H9 (cell line): ENCODE data around the gene EEF1AKMT3. TPM values are rescaled to one million over a fixed set of nuclear protein-coding genes. Genes with fewer than 3 reads are reported as not detected.

ENCODE experiments used
- DNase-seq: peaks from one replicate; pipeline ENCODE4 v3.0.0-alpha.2; 2017
- H2AFZ ChIP-seq: one replicate; pipeline ENCODE4 v1.6.1; 2013; ENCODE audit warnings: mild to moderate bottlenecking, low read length, control low read depth, moderate library complexity
- H2AK5ac ChIP-seq: 2 replicates; pipeline ENCODE4 v1.6.1; 2013; ENCODE audit warnings: low read length, control low read depth, mixed read lengths; ENCODE audit not compliant: insufficient read length
- H2BK120ac ChIP-seq: one replicate; pipeline ENCODE4 v1.6.1; 2013; ENCODE audit warnings: low read depth, mild to moderate bottlenecking, low read length, control low read depth, inconsistent platforms; ENCODE audit not compliant: poor library complexity, severe bottlenecking
- H2BK12ac ChIP-seq: 2 replicates; pipeline ENCODE4 v1.6.1; 2013; ENCODE audit warnings: low read length, control low read depth, mixed read lengths, low read depth; ENCODE audit not compliant: insufficient read length
- H2BK15ac ChIP-seq: 2 replicates; pipeline ENCODE4 v1.6.1; 2013; ENCODE audit warnings: low read depth, low read length, control low read depth
- H2BK20ac ChIP-seq: one replicate; pipeline ENCODE4 v1.6.1; 2013; ENCODE audit warnings: low read depth, mild to moderate bottlenecking, low read length, control low read depth, inconsistent platforms; ENCODE audit not compliant: poor library complexity, severe bottlenecking
- H2BK5ac ChIP-seq: 2 replicates; pipeline ENCODE4 v1.6.1; 2013; ENCODE audit warnings: low read length, control low read depth, mixed read lengths; ENCODE audit not compliant: insufficient read length
- H3K14ac ChIP-seq: 2 replicates; pipeline ENCODE4 v1.6.1; 2013; ENCODE audit warnings: low read length, control low read depth; ENCODE audit not compliant: insufficient read depth
- H3K18ac ChIP-seq: 2 replicates; pipeline ENCODE4 v1.6.1; 2013; ENCODE audit warnings: low read depth, mild to moderate bottlenecking, mixed read lengths, low read length, control low read depth; ENCODE audit not compliant: insufficient read length
- H3K23ac ChIP-seq: 2 replicates; pipeline ENCODE4 v1.6.1; 2013; ENCODE audit warnings: low read length, control low read depth, mixed read lengths, low read depth; ENCODE audit not compliant: insufficient read length
- H3K23me2 ChIP-seq: 2 replicates; pipeline ENCODE4 v1.6.1; 2013; ENCODE audit warnings: low read depth, mild to moderate bottlenecking, mixed read lengths, low read length, control low read depth; ENCODE audit not compliant: insufficient read length, poor library complexity, severe bottlenecking
- H3K27ac ChIP-seq: 2 replicates; pipeline ENCODE4 v1.5.1; 2013; ENCODE audit warnings: low read length, control low read depth, mixed read lengths, low read depth; ENCODE audit not compliant: insufficient read length
- H3K27me3 ChIP-seq: 2 replicates; pipeline ENCODE4 v1.6.1; 2013; ENCODE audit warnings: low read length, control low read depth, inconsistent platforms; ENCODE audit not compliant: insufficient read depth
- H3K4ac ChIP-seq: 2 replicates; pipeline ENCODE4 v1.6.1; 2013; ENCODE audit warnings: low read depth, mild to moderate bottlenecking, control low read depth, inconsistent platforms, low read length, moderate library complexity
- H3K4me1 ChIP-seq: 2 replicates; pipeline ENCODE4 v1.6.1; 2013; ENCODE audit warnings: low read length, control low read depth, inconsistent platforms; ENCODE audit not compliant: insufficient read depth
- H3K4me2 ChIP-seq: 2 replicates; pipeline ENCODE4 v1.6.1; 2013; ENCODE audit warnings: low read length, control low read depth, mixed read lengths; ENCODE audit not compliant: insufficient read length, insufficient read depth
- H3K56ac ChIP-seq: 2 replicates; pipeline ENCODE4 v1.6.1; 2013; ENCODE audit warnings: low read depth, mild to moderate bottlenecking, mixed read lengths, low read length, control low read depth; ENCODE audit not compliant: insufficient read length
- H3K79me1 ChIP-seq: 2 replicates; pipeline ENCODE4 v1.6.1; 2013; ENCODE audit warnings: low read depth, mild to moderate bottlenecking, moderate library complexity, low read length, control low read depth, inconsistent platforms; ENCODE audit not compliant: insufficient read depth, poor library complexity, severe bottlenecking
- H3K79me2 ChIP-seq: 2 replicates; pipeline ENCODE4 v1.6.1; 2013; ENCODE audit warnings: low read length, control low read depth, inconsistent platforms; ENCODE audit not compliant: insufficient read depth
- H3K9ac ChIP-seq: 2 replicates; pipeline ENCODE4 v1.6.1; 2013; ENCODE audit warnings: low read length, control low read depth, mixed read lengths; ENCODE audit not compliant: insufficient read length; ENCODE audit errors: extremely low read depth
- H3K9me3 ChIP-seq: one replicate; pipeline ENCODE4 v1.6.1; 2013; ENCODE audit warnings: low read depth, low read length, inconsistent platforms; ENCODE audit not compliant: control insufficient read depth
- H3T11ph ChIP-seq: one replicate; pipeline ENCODE4 v1.6.1; 2013; ENCODE audit warnings: mild to moderate bottlenecking, low read length, control low read depth, inconsistent platforms
- H4K20me1 ChIP-seq: one replicate; pipeline ENCODE4 v1.6.1; 2013; ENCODE audit not compliant: control insufficient read depth, insufficient read length, insufficient read depth
- H4K5ac ChIP-seq: 2 replicates; pipeline ENCODE4 v1.6.1; 2013; ENCODE audit warnings: low read depth, mild to moderate bottlenecking, mixed read lengths, low read length, control low read depth; ENCODE audit not compliant: insufficient read length
- H4K8ac ChIP-seq: replicated peaks from 2 replicates; pipeline ENCODE4 v1.6.1; 2013; ENCODE audit warnings: low read length, control low read depth, mixed read lengths, low read depth; ENCODE audit not compliant: insufficient read length
- H4K91ac ChIP-seq: 2 replicates; pipeline ENCODE4 v1.6.1; 2013; ENCODE audit warnings: low read depth, mild to moderate bottlenecking, moderate library complexity, mixed read lengths, low read length, control low read depth; ENCODE audit not compliant: insufficient read length
- H3K27ac Mint-ChIP-seq, 3 experiments: 2 replicates in 2 of 3; 3 replicates in 1 of 3; pipeline ENCODE4 v1.8.0; 2020 to 2021; ENCODE audit warnings: mixed read lengths in 3 of 3, mild to moderate bottlenecking in 1 of 3, moderate library complexity in 1 of 3
- H3K27me3 Mint-ChIP-seq: 2 replicates; pipeline ENCODE4 v1.8.0; 2021; ENCODE audit warnings: low read depth, mild to moderate bottlenecking, moderate library complexity, mixed read lengths
- H3K36me3 Mint-ChIP-seq, 3 experiments: 2 replicates in 2 of 3; 3 replicates in 1 of 3; pipeline ENCODE4 v1.8.0; 2020 to 2021; ENCODE audit warnings: low read depth in 3 of 3, mixed read lengths in 3 of 3; ENCODE audit not compliant: insufficient read depth in 1 of 3
- H3K4me1 Mint-ChIP-seq, 2 experiments: 2 replicates each; pipeline ENCODE4 v1.8.0; 2020; ENCODE audit warnings: mixed read lengths in 2 of 2
- H3K4me3 Mint-ChIP-seq, 2 experiments: 2 replicates in 1 of 2; 3 replicates in 1 of 2; pipeline ENCODE4 v1.8.0; 2020 to 2021; ENCODE audit warnings: mild to moderate bottlenecking in 2 of 2, mixed read lengths in 2 of 2, moderate library complexity in 1 of 2
- H3K9me3 Mint-ChIP-seq, 2 experiments: 2 replicates in 1 of 2; 3 replicates in 1 of 2; pipeline ENCODE4 v1.8.0; 2020; ENCODE audit warnings: mild to moderate bottlenecking in 2 of 2, mixed read lengths in 2 of 2, moderate library complexity in 1 of 2
- WGBS: extraction: QIAGEN DNeasy Blood & Tissue Kit; methylation state at CpG from one replicate; pipeline ENCODE4 v1.1.7; 2013; ENCODE audit warnings: missing lambda C conversion rate, low lambda C conversion rate, mixed read lengths; ENCODE audit not compliant: insufficient read length; ENCODE audit errors: extremely low coverage; 5-methylcytosine and 5-hydroxymethylcytosine counted together
- total RNA-seq: library from RNA; stranded (reverse); gene quantifications from 2 replicates; pipeline ENCODE4 v1.2.1, GENCODE V29; 2021
- TF ChIP-seq, protein P1 (sequence below): fragments of 200-600 bp; sonication (generic); conservative IDR thresholded peaks from 3 replicates; pipeline ENCODE4 v1.8.0; 2021; ENCODE audit warnings: antibody characterized with exemption, mild to moderate bottlenecking

EEF1AKMT3 gene
- total RNA-seq, 1 experiment from 2014 or later = 2.9 TPM

DNA sequence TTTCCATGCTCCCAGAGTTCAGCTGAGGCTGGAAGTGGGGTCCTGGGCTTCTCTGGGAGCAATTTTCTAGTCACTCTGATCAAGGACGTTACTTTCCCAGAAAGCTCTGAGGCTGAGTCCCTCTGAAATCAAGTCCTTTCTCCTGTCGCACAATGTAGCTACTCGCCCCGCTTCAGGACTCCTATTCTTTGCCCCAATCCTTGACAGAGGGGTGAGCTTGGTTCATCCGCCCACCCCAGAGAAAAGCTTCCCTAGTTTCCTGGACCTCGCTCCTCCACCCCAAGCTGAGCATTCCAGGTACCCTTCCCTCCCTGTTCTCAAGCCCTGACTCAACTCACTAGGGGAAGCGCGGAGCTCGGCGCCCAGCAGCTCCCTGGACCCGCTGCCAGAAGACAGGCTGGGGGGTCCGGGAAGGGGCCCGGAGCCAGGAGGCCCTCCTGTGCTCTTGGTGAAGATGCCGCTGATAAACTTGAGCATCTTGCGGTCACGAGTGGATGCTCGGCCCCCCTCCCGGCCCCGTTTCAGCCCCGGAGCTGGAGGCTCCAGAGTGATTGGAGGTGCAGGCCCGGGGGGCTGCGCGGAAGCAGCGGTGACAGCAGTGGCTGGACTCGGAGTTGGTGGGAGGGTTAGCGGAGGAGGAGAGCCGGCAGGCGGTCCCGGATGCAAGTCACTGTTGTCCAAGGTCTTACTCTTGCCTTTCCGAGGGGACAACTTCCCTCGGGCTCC is 35.5 kb upstream of the EEF1AKMT3 start:
- Histone ChIP-seq H3K18ac (no peak overlapping the region), H3K23me2 (peaks cover 16% of the 10 kb centered on the region), H3K4ac (no peak overlapping the region), H3K27me3 (peaks cover 60% of the 10 kb centered on the region), H3K4me2 (peak overlapping the region; percentile 49), H2AK5ac (no peak overlapping the region), H3K23ac (no peak overlapping the region), H2BK12ac (no peak overlapping the region), H2BK120ac (no peak overlapping the region), H4K8ac (no peak overlapping the region), H3K79me1 (no peaks in the 10 kb centered on the region), H3K56ac (no peak overlapping the region), H2AFZ (no peak overlapping the region), H4K91ac (no peak overlapping the region), H3K14ac (no peak overlapping the region), H3K27ac (no peak overlapping the region), H3T11ph (no peak overlapping the region), H3K4me1 (no peaks in the 10 kb centered on the region), H4K20me1 (peaks cover 2% of the 10 kb centered on the region), H2BK20ac (no peak overlapping the region), H4K5ac (no peak overlapping the region), H3K79me2 (no peaks in the 10 kb centered on the region), H3K9me3 (no peaks in the 10 kb centered on the region), H2BK15ac (no peak overlapping the region), H2BK5ac (no peak overlapping the region), H3K9ac (no peak overlapping the region)
- H3K9me3 Mint-ChIP-seq = no peaks in the 10 kb centered on the region; a peak in 1 of 5 replicates
- no peaks in the 10 kb centered on the region; a peak in 1 of 7 replicates for H3K36me3 Mint-ChIP-seq
- TF ChIP-seq, protein P1, sequence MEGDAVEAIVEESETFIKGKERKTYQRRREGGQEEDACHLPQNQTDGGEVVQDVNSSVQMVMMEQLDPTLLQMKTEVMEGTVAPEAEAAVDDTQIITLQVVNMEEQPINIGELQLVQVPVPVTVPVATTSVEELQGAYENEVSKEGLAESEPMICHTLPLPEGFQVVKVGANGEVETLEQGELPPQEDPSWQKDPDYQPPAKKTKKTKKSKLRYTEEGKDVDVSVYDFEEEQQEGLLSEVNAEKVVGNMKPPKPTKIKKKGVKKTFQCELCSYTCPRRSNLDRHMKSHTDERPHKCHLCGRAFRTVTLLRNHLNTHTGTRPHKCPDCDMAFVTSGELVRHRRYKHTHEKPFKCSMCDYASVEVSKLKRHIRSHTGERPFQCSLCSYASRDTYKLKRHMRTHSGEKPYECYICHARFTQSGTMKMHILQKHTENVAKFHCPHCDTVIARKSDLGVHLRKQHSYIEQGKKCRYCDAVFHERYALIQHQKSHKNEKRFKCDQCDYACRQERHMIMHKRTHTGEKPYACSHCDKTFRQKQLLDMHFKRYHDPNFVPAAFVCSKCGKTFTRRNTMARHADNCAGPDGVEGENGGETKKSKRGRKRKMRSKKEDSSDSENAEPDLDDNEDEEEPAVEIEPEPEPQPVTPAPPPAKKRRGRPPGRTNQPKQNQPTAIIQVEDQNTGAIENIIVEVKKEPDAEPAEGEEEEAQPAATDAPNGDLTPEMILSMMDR = no peak
- DNase-seq = peak; percentile 56
- no CpG with 5 or more reads among the region's 31 CpGs for WGBS
- H3K4me1 Mint-ChIP-seq = peaks cover 26 to 37% of the 10 kb centered on the region in 2 experiments
- H3K27me3 Mint-ChIP-seq = peaks cover 96% of the 10 kb centered on the region
- H3K4me3 Mint-ChIP-seq = peak overlapping the region; percentile 59 to 84
- H3K27ac Mint-ChIP-seq = no peak overlapping the region
